ENCODE measurements around the gene NPC1.

The NPC1 gene

GRCh38 chr18:23484561-23485182, 101.6 kb downstream of the NPC1 start:
- TF ChIP-seq REST (IDR thresholded peaks at IDR 0.05; ENCODE audit: insufficient read depth in 1 of 2, low read depth in 2 of 2, low read length in 2 of 2) (no peak), TAF1 (IDR thresholded peaks at IDR 0.05; ENCODE audit: borderline replicate concordance, insufficient read depth, low read length) (no peak), POLR2AphosphoS5 (IDR thresholded peaks at IDR 0.05; ENCODE audit: low read depth, low read length) (no peak), FOXP2 (optimal IDR thresholded peaks at IDR 0.05; ENCODE audit: borderline replicate concordance, extremely low read depth, extremely low read length, insufficient read depth) (no peak), SIN3A (IDR thresholded peaks at IDR 0.05; ENCODE audit: borderline replicate concordance, insufficient read depth, low read length) (no peak)

All from PFSK-1 (cell line).